ENCODE results near the gene CACNA1F.

CACNA1F gene

GRCh38 chrX:49190821-49191573 is 42.1 kb downstream of the CACNA1F start:
- Histone ChIP-seq H3K27me3 (no peaks in the 10 kb centered on the region), H3K9me3 (no peaks in the 10 kb centered on the region), H3K36me3 (no peaks in the 10 kb centered on the region), H3K4me1 (peaks cover 0 to 5% (median 0%) of the 10 kb centered on the region in 4 donors), H3K4me3 (peak overlapping the region; percentile 62 to 71), H3K27ac (peak overlapping the region; percentile 86 to 94)
- peak in 1 of 2 experiments; percentile 25 for TF ChIP-seq CTCF (IDR thresholded peaks at IDR 0.05)
- intact Hi-C loops (cut with DNase I; ENCODE audit: low total_unique reads): loop anchor here (2.0 kb wide), 1 partner anchor 78 kb away; the partner anchor contains the start of gene PPP1R3F
- peak; percentile 95 to 96 for DNase-seq

GRCh38 chrX:49189606-49190005 is 43.5 kb downstream of the CACNA1F start:
- TF ChIP-seq CTCF (IDR thresholded peaks at IDR 0.05): no peak
- H3K36me3 ChIP-seq: no peaks in the 10 kb centered on the region
- H3K4me3 ChIP-seq: no peak overlapping the region
- no peaks in the 10 kb centered on the region for H3K27me3 ChIP-seq
- DNase-seq: no peak
- peaks cover 0 to 14% (median 5%) of the 10 kb centered on the region in 4 donors for H3K4me1 ChIP-seq
- H3K27ac ChIP-seq: peak overlapping the region; percentile 67 to 82
- intact Hi-C loops (cut with DNase I; ENCODE audit: low total_unique reads): loop anchor here (2.0 kb wide), 1 partner anchor 79 kb away; the partner anchor contains the start of gene PPP1R3F
- H3K9me3 ChIP-seq: no peaks in the 10 kb centered on the region

GRCh38 chrX:49188468-49189076 is 44.6 kb downstream of the CACNA1F start:
- H3K36me3 ChIP-seq: peaks cover 0 to 2% (median 2%) of the 10 kb centered on the region in 3 donors
- peaks cover 0 to 23% (median 7%) of the 10 kb centered on the region in 4 donors for H3K4me1 ChIP-seq
- TF ChIP-seq CTCF (IDR thresholded peaks at IDR 0.05): no peak
- peak overlapping the region in 1 of 2 donors; percentile 82 for H3K27ac ChIP-seq
- H3K4me3 ChIP-seq: no peak overlapping the region
- intact Hi-C loops (cut with DNase I; ENCODE audit: low total_unique reads): no loop called here
- no peak for DNase-seq
- H3K9me3 ChIP-seq: no peaks in the 10 kb centered on the region
- H3K27me3 ChIP-seq: no peaks in the 10 kb centered on the region

- intact Hi-C loops (cut with DNase I; ENCODE audit: low total_unique reads): no loop called here
These were observed 45.6 kb downstream of the CACNA1F start for GRCh38 chrX:49187526-49187925.

GRCh38 chrX:49187028-49187394 is 46.1 kb downstream of the CACNA1F start:
- intact Hi-C loops (cut with DNase I; ENCODE audit: low total_unique reads): no loop called here
- DNase-seq: no peak
- H3K27me3 ChIP-seq: no peaks in the 10 kb centered on the region
- H3K27ac ChIP-seq: peak overlapping the region; percentile 81 to 90
- peaks cover 0 to 8% (median 6%) of the 10 kb centered on the region in 3 donors for H3K36me3 ChIP-seq
- no peak for TF ChIP-seq CTCF (IDR thresholded peaks at IDR 0.05)
- peaks cover 0 to 22% (median 7%) of the 10 kb centered on the region in 4 donors for H3K4me1 ChIP-seq
- no peaks in the 10 kb centered on the region for H3K9me3 ChIP-seq
- no peak overlapping the region for H3K4me3 ChIP-seq

More at GRCh38 chrX:49187526-49187925, 45.6 kb downstream of the CACNA1F start:
- no peak for TF ChIP-seq CTCF (IDR thresholded peaks at IDR 0.05)
- Histone ChIP-seq H3K9me3 (no peaks in the 10 kb centered on the region), H3K4me1 (peaks cover 0 to 23% (median 7%) of the 10 kb centered on the region in 4 donors), H3K27ac (peak overlapping the region; percentile 81 to 90), H3K4me3 (no peak overlapping the region), H3K36me3 (peaks cover 0 to 8% (median 6%) of the 10 kb centered on the region in 3 donors), H3K27me3 (no peaks in the 10 kb centered on the region)
- no peak for DNase-seq
